Spleen (tissue), 11 donors: ENCODE measurements around the gene ACACB. TPM values are rescaled to one million over a fixed set of nuclear protein-coding genes. Genes with fewer than 3 reads are reported as not detected.
A peak's percentile ranks its signal among the peaks of the same experiment; 100 is the strongest.

Experiments used
- DNase-seq: peaks from one replicate; pipeline ENCODE4 v3.0.0-alpha.2; 2020
- H3K27ac ChIP-seq, 8 donors: fragments of 200-600 bp; sonication (generic) in 7 of 8; 1 replicate in 4 of 8; 2 replicates in 4 of 8; pipeline versions ENCODE4 v1.5.0 to v1.8.0; 2016 to 2021; ENCODE audit warnings: inconsistent platforms in 4 of 8, mild to moderate bottlenecking in 4 of 8, moderate library complexity in 1 of 8
- H3K27me3 ChIP-seq, 7 donors: fragments of 200-600 bp; sonication (generic) in 6 of 7; replicated peaks in 1 of 7; 1 replicate in 4 of 7; 2 replicates in 3 of 7; pipeline versions ENCODE4 v1.5.0 to v1.8.0; 2016 to 2021; ENCODE audit warnings: inconsistent platforms in 3 of 7, mild to moderate bottlenecking in 1 of 7
- H3K36me3 ChIP-seq, 6 donors: fragments of 200-600 bp; sonication (generic) in 5 of 6; 1 replicate in 4 of 6; 2 replicates in 2 of 6; pipeline versions ENCODE4 v1.5.0 to v1.8.0; 2016 to 2021; ENCODE audit warnings: inconsistent platforms in 2 of 6
- H3K4me1 ChIP-seq, 6 donors: fragments of 200-600 bp; sonication (generic) in 5 of 6; 1 replicate in 3 of 6; 2 replicates in 3 of 6; pipeline versions ENCODE4 v1.5.0 to v1.8.0; 2016 to 2021; ENCODE audit warnings: inconsistent platforms in 3 of 6
- H3K4me3 ChIP-seq, 8 donors: fragments of 200-600 bp; sonication (generic) in 7 of 8; 1 replicate in 4 of 8; 2 replicates in 4 of 8; pipeline versions ENCODE4 v1.5.0 to v1.8.0; 2016 to 2021; ENCODE audit warnings: inconsistent platforms in 4 of 8, mild to moderate bottlenecking in 4 of 8, moderate library complexity in 2 of 8
- H3K9me3 ChIP-seq, 8 donors: fragments of 200-600 bp; sonication (generic) in 7 of 8; 1 replicate in 4 of 8; 2 replicates in 4 of 8; pipeline versions ENCODE4 v1.5.0 to v1.8.0; 2016 to 2021; ENCODE audit warnings: inconsistent platforms in 4 of 8
- POLR2A ChIP-seq, 3 donors: fragments of 450-650 bp; IDR thresholded peaks; one replicate each; pipeline ENCODE4 v1.5.1; 2017; ENCODE audit warnings: antibody characterized with exemption in 3 of 3, mild to moderate bottlenecking in 1 of 3
- POLR2AphosphoS5 ChIP-seq, 3 donors: sonication (generic); formaldehyde crosslinking; IDR thresholded peaks; one replicate each; pipeline ENCODE4 v1.5.1; 2017; ENCODE audit warnings: antibody characterized with exemption in 3 of 3
- WGBS, 5 donors: extraction: QIAGEN DNeasy Blood & Tissue Kit in 3 of 5; methylation state at CpG; one replicate each; pipeline versions ENCODE4 v1.1.5 to v1.1.7; 2013 to 2018; 5-methylcytosine and 5-hydroxymethylcytosine counted together
- intact Hi-C: fragments of 100-400 bp; cut with DNase I; formaldehyde crosslinking; loops from one replicate; pipeline ENCODE4 v1.15.0; 2023; ENCODE audit warnings: low total_unique reads
- polyA plus RNA-seq, 3 donors: library from polyadenylated mRNA; stranded (reverse); fragments of 200-250 nt; gene quantifications; one replicate each; pipeline ENCODE4 v1.2.1, GENCODE V29; 2013
- total RNA-seq, 7 donors: library from RNA; depleted of rRNA in 3 of 7; stranded (reverse); fragments of >200 nt in 3 of 7; fragmentation: NEBNext Ultra II Directional in 4 of 7; extraction: Animal tissue kit (Norgen Biotek cat#: 25700) in 4 of 7; gene quantifications; one replicate each; pipeline versions ENCODE4 v1.1.0 to v1.2.1, GENCODE V29; 2016 to 2021
- TF ChIP-seq, protein P1 (sequence below), 11 experiments: fragments of 200-600 bp in 7 of 11; fragments of 450-650 bp in 4 of 11; sonication (generic) in 4 of 11; IDR thresholded peaks in 8 of 11; conservative IDR thresholded peaks in 3 of 11; 1 replicate in 7 of 11; 2 replicates in 4 of 11; pipeline versions ENCODE4 v1.4.0 to v1.8.0; 2016 to 2021; ENCODE audit warnings: antibody characterized with exemption in 11 of 11, inconsistent platforms in 4 of 11, mild to moderate bottlenecking in 1 of 11
- donor health status: healthy with polysubstance abuse.
- donor health status: DM: no; HTN: no; CAD: no; lungs with moderate emphysema.
- donor health status: DM: no; HTN: no; CAD: no.
- donor health status: Bipolar disorder and iron deficiency.
- donor health status: healthy.
- donor health status: DM: no; HTN: no; CAD: no.
- donor health status: DM: yes; HTN: yes; CAD: no.

ACACB gene
- total and polyA plus RNA-seq, 10 donors: 2.8 to 111 (median 29.1) TPM

- Histone ChIP-seq H3K36me3 (no peaks in the 10 kb centered on the region), H3K9me3 (no peaks in the 10 kb centered on the region), H3K4me3 (peak overlapping the region; percentile 13 to 71 (median 34)), H3K27ac (no peak overlapping the region), H3K4me1 (peaks cover 11 to 21% (median 17%) of the 10 kb centered on the region in 6 donors), H3K27me3 (peaks cover 4 to 100% (median 45%) of the 10 kb centered on the region in 7 donors)
- DNase-seq: no peak
- intact Hi-C loops: no loop called here
- TF ChIP-seq, protein P1, sequence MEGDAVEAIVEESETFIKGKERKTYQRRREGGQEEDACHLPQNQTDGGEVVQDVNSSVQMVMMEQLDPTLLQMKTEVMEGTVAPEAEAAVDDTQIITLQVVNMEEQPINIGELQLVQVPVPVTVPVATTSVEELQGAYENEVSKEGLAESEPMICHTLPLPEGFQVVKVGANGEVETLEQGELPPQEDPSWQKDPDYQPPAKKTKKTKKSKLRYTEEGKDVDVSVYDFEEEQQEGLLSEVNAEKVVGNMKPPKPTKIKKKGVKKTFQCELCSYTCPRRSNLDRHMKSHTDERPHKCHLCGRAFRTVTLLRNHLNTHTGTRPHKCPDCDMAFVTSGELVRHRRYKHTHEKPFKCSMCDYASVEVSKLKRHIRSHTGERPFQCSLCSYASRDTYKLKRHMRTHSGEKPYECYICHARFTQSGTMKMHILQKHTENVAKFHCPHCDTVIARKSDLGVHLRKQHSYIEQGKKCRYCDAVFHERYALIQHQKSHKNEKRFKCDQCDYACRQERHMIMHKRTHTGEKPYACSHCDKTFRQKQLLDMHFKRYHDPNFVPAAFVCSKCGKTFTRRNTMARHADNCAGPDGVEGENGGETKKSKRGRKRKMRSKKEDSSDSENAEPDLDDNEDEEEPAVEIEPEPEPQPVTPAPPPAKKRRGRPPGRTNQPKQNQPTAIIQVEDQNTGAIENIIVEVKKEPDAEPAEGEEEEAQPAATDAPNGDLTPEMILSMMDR (IDR thresholded peaks at IDR 0.05 in 8 of 11, conservative IDR thresholded peaks at IDR 0.05 in 3 of 11): peak in 1 of 11 experiments; percentile 12
- TF ChIP-seq POLR2AphosphoS5 (IDR thresholded peaks at IDR 0.05): no peak
- 0 to 4% (median 1%) methylated on average over 8 to 99 of the region's 99 CpGs for WGBS, 5 donors
Observed at GRCh38 chr12:109309381-109310246, 193.2 kb downstream of the ACACB start.

DNA sequence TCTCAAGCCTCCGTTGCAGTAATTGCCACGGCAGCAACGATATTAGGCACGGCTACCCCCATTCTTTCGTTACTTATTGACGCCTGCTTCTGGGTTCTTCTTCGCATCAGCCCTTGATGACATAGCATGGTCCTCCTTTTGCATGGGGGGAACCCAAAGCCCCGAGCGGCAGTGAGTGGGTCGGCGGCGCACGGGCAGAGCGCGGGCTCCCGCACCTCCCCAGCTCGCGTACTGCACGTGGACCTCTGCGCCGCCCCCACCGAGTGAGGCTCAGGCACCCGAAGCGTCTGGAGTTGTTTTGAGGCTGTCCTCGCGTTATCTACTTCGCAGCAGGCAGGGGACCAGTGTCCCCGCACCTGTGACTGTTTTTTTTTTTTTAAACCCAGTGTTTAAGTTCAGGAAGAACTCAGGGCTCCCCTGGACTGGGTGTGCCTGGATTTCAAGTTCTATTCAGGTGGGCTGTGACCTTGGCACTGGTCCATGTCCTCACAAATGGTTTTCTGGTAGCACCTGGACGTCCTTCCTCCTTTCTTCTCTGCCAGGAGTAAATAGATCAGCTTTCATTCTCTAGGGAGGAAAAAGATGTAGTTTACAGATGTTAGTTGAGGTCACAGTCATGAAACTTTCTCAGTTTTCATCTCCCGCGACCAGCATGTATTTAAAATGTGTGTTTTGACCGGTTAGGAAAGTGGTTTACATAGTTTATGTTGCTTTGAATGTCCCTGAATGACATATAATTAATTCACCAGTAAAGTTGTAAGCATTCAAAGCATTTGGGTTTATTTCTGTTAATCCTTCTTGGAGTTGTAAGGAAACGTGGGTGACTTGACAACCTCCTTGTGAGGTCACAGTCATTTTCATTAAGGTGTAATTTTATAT lies 194.1 kb downstream of the ACACB start:
- H3K9me3 ChIP-seq: no peaks in the 10 kb centered on the region

More for the DNA sequence above, 194.1 kb downstream of the ACACB start:
- Histone ChIP-seq H3K27me3 (peaks cover 3 to 97% (median 45%) of the 10 kb centered on the region in 7 donors), H3K27ac (no peak overlapping the region), H3K36me3 (no peaks in the 10 kb centered on the region), H3K4me3 (peak overlapping the region; percentile 7 to 71 (median 34)), H3K4me1 (peaks cover 11 to 21% (median 17%) of the 10 kb centered on the region in 6 donors)
- no peak for DNase-seq
- no peak for TF ChIP-seq POLR2A (IDR thresholded peaks at IDR 0.05)
- TF ChIP-seq, protein P1 (IDR thresholded peaks at IDR 0.05 in 8 of 11, conservative IDR thresholded peaks at IDR 0.05 in 3 of 11): no peak
- WGBS, 5 donors: 5 to 8% (median 6%) methylated on average over 32 to 33 of the region's 33 CpGs
- intact Hi-C loops: no loop called here

Other genes with a start within 250 kb of the ACACB start
- under 1 TPM in 1 of 7 donors, not detected in 6; 0.42 TPM for gene DAO, start 236.5 kb upstream of the ACACB start, total RNA-seq
- gene DAO, start 236.5 kb upstream of the ACACB start, polyA plus RNA-seq: not detected
- not detected for gene SVOP, start 95.5 kb upstream of the ACACB start, total RNA-seq
- gene SVOP, start 95.5 kb upstream of the ACACB start, polyA plus RNA-seq: not detected
- gene USP30, start 64.0 kb upstream of the ACACB start, total RNA-seq: 10 to 100 TPM in 6 of 7 donors, 1 to 10 TPM in 1; 9.0 to 23.2 (median 12.2) TPM
- gene USP30, start 64.0 kb upstream of the ACACB start, polyA plus RNA-seq: 1 to 10 TPM; 3.9 to 4.5 (median 4.1) TPM
- gene ALKBH2, start 23.1 kb upstream of the ACACB start, total RNA-seq: 10 to 100 TPM in 5 of 7 donors, 1 to 10 TPM in 2; 8.6 to 18.8 (median 12.3) TPM
- 10 to 100 TPM; 28.2 to 40.3 (median 32.2) TPM for gene ALKBH2, start 23.1 kb upstream of the ACACB start, polyA plus RNA-seq
- gene UNG, start 19.0 kb upstream of the ACACB start, total RNA-seq: 10 to 100 TPM; 15.0 to 30.6 (median 18.5) TPM
- gene UNG, start 19.0 kb upstream of the ACACB start, polyA plus RNA-seq: 10 to 100 TPM in 2 of 3 donors, 1 to 10 TPM in 1; 9.8 to 18.1 (median 14.7) TPM
- not detected for gene FOXN4, start 192.7 kb downstream of the ACACB start, total RNA-seq
- gene FOXN4, start 192.7 kb downstream of the ACACB start, polyA plus RNA-seq: under 1 TPM in 1 of 3 donors, not detected in 2; 0.05 TPM
- gene MYO1H, start 231.3 kb downstream of the ACACB start, total RNA-seq: not detected
- under 1 TPM in 1 of 3 donors, not detected in 2; 0.05 TPM for gene MYO1H, start 231.3 kb downstream of the ACACB start, polyA plus RNA-seq